Dendritic cell treated with granulocyte-macrophage colony-stimulating factor and Interleukin-4, amounts not matched to agents 40 ng/mL and 50 ng/mL, for 4 days (primary cell): Measurements from ENCODE around the gene FAM135A.
"Not testable (repeated sequence)": the region's sequence is repeated elsewhere in the genome, so short reads cannot be mapped to it uniquely, and the experiment has no call there.

Experiments used
- H3K27ac Mint-ChIP-seq: one replicate; pipeline ENCODE4 v1.8.0; 2022; ENCODE audit warnings: mild to moderate bottlenecking, mixed read lengths
- H3K27me3 Mint-ChIP-seq: one replicate; pipeline ENCODE4 v1.8.0; 2022; ENCODE audit warnings: mild to moderate bottlenecking, mixed read lengths
- H3K36me3 Mint-ChIP-seq: one replicate; pipeline ENCODE4 v1.8.0; 2022; ENCODE audit warnings: low read depth, mixed read lengths
- H3K4me1 Mint-ChIP-seq: one replicate; pipeline ENCODE4 v1.8.0; 2022; ENCODE audit warnings: low read depth, mixed read lengths
- H3K4me3 Mint-ChIP-seq: one replicate; pipeline ENCODE4 v1.8.0; 2022; ENCODE audit warnings: mild to moderate bottlenecking, moderate library complexity, mixed read lengths
- H3K9me3 Mint-ChIP-seq: one replicate; pipeline ENCODE4 v1.8.0; 2022; ENCODE audit warnings: mixed read lengths
- intact Hi-C: fragments of 100-400 bp; cut with micrococcal nuclease; formaldehyde crosslinking; loops from one replicate; pipeline ENCODE4 v1.15.0; 2022

The FAM135A gene

GRCh38 chr6:70411542-70412251 lies 1.6 kb upstream of the FAM135A start:
- Mint-ChIP-seq H3K9me3 (no peaks in the 10 kb centered on the region), H3K4me1 (peaks cover 33% of the 10 kb centered on the region), H3K27me3 (peaks cover 9% of the 10 kb centered on the region), H3K4me3 (peak overlapping the region; percentile 15), H3K27ac (no peak overlapping the region), H3K36me3 (peaks cover 24% of the 10 kb centered on the region)
- intact Hi-C loops = loop anchor here (5.0 to 10.0 kb wide), 3 partner anchors 153 to 614 kb away; partner anchors contain the start of genes LMBRD1 and SDHAF4

GRCh38 chr6:70412252-70413113 lies 825 bp upstream of the FAM135A start:
- Mint-ChIP-seq H3K9me3 (no peaks in the 10 kb centered on the region), H3K36me3 (peaks cover 24% of the 10 kb centered on the region), H3K27me3 (peaks cover 5% of the 10 kb centered on the region), H3K4me1 (peaks cover 33% of the 10 kb centered on the region), H3K27ac (peak overlapping the region; percentile 82), H3K4me3 (peak overlapping the region; percentile 97)
- intact Hi-C loops = loop anchor here (5.0 to 10.0 kb wide), 3 partner anchors 152 to 615 kb away; partner anchors contain the start of genes LMBRD1 and SDHAF4

- H3K9me3 Mint-ChIP-seq = no peaks in the 10 kb centered on the region
- H3K27ac Mint-ChIP-seq = peak overlapping the region; percentile 82
- H3K4me1 Mint-ChIP-seq = peaks cover 32% of the 10 kb centered on the region
- intact Hi-C loops = loop anchor here (2.0 to 10.0 kb wide), 4 partner anchors 151 to 617 kb away; partner anchors contain the start of genes LMBRD1 and SDHAF4
- H3K36me3 Mint-ChIP-seq = peaks cover 31% of the 10 kb centered on the region
- no peaks in the 10 kb centered on the region for H3K27me3 Mint-ChIP-seq
- peak overlapping the region; percentile 97 for H3K4me3 Mint-ChIP-seq
Observed at GRCh38 chr6:70413992-70414494, 735 bp downstream of the FAM135A start.

GRCh38 chr6:70414813-70415212 lies 1.5 kb downstream of the FAM135A start:
- intact Hi-C loops = loop anchor here (2.0 to 10.0 kb wide), 4 partner anchors 150 to 618 kb away; partner anchors contain the start of genes LMBRD1 and SDHAF4
- Mint-ChIP-seq H3K27me3 (no peaks in the 10 kb centered on the region), H3K27ac (peak overlapping the region; percentile 32), H3K9me3 (no peaks in the 10 kb centered on the region), H3K4me1 (peaks cover 27% of the 10 kb centered on the region), H3K36me3 (peaks cover 38% of the 10 kb centered on the region), H3K4me3 (peak overlapping the region; percentile 97)

- Mint-ChIP-seq H3K4me3 (no peak overlapping the region), H3K27me3 (no peaks in the 10 kb centered on the region), H3K36me3 (peaks cover 38% of the 10 kb centered on the region), H3K4me1 (peaks cover 27% of the 10 kb centered on the region), H3K9me3 (no peaks in the 10 kb centered on the region), H3K27ac (peak overlapping the region; percentile 32)
- intact Hi-C loops = loop anchor here (2.0 to 10.0 kb wide), 2 partner anchors 150 to 254 kb away; partner anchors contain the start of gene SDHAF4
Observed at GRCh38 chr6:70415247-70415646, 1.9 kb downstream of the FAM135A start.

GRCh38 chr6:70415660-70416059 lies 2.4 kb downstream of the FAM135A start:
- H3K27me3 Mint-ChIP-seq = no peaks in the 10 kb centered on the region
- intact Hi-C loops = loop anchor here (2.0 to 10.0 kb wide), 2 partner anchors 149 to 253 kb away; partner anchors contain the start of gene SDHAF4

GRCh38 chr6:70421509-70421908 lies 8.2 kb downstream of the FAM135A start:
- Mint-ChIP-seq H3K4me1 (peaks cover 13% of the 10 kb centered on the region), H3K4me3 (no peak overlapping the region), H3K9me3 (no peaks in the 10 kb centered on the region), H3K27me3 (no peaks in the 10 kb centered on the region), H3K36me3 (peaks cover 19% of the 10 kb centered on the region), H3K27ac (no peak overlapping the region)
- intact Hi-C loops = no loop called here

More at GRCh38 chr6:70415660-70416059, 2.4 kb downstream of the FAM135A start:
- H3K9me3 Mint-ChIP-seq = no peaks in the 10 kb centered on the region
- H3K27ac Mint-ChIP-seq = no peak overlapping the region
- no peak overlapping the region for H3K4me3 Mint-ChIP-seq
- peaks cover 38% of the 10 kb centered on the region for H3K36me3 Mint-ChIP-seq
- H3K4me1 Mint-ChIP-seq = peaks cover 27% of the 10 kb centered on the region

GRCh38 chr6:70423189-70424134 lies 10.2 kb downstream of the FAM135A start:
- intact Hi-C loops = no loop called here
- H3K9me3 Mint-ChIP-seq = no peaks in the 10 kb centered on the region
- no peak overlapping the region for H3K4me3 Mint-ChIP-seq
- peaks cover 15% of the 10 kb centered on the region for H3K36me3 Mint-ChIP-seq
- peaks cover 11% of the 10 kb centered on the region for H3K4me1 Mint-ChIP-seq
- no peak overlapping the region for H3K27ac Mint-ChIP-seq
- H3K27me3 Mint-ChIP-seq = no peaks in the 10 kb centered on the region

GRCh38 chr6:70424291-70424690 lies 11.0 kb downstream of the FAM135A start:
- Mint-ChIP-seq H3K36me3 (peaks cover 17% of the 10 kb centered on the region), H3K4me1 (peaks cover 11% of the 10 kb centered on the region), H3K27me3 (no peaks in the 10 kb centered on the region), H3K9me3 (no peaks in the 10 kb centered on the region), H3K4me3 (no peak overlapping the region), H3K27ac (no peak overlapping the region)
- intact Hi-C loops = no loop called here

- Mint-ChIP-seq H3K4me1 (no peaks in the 10 kb centered on the region), H3K9me3 (peaks cover 9% of the 10 kb centered on the region), H3K4me3 (no peak overlapping the region), H3K27me3 (no peaks in the 10 kb centered on the region), H3K27ac (no peak overlapping the region), H3K36me3 (peaks cover 48% of the 10 kb centered on the region)
- intact Hi-C loops = no loop called here
Observed at GRCh38 chr6:70436320-70436719, 23.0 kb downstream of the FAM135A start.

GRCh38 chr6:70445001-70445400 lies 31.7 kb downstream of the FAM135A start:
- H3K9me3 Mint-ChIP-seq = peaks cover 22% of the 10 kb centered on the region
- H3K27ac Mint-ChIP-seq = no peak overlapping the region
- H3K4me3 Mint-ChIP-seq = no peak overlapping the region
- no peaks in the 10 kb centered on the region for H3K27me3 Mint-ChIP-seq
- H3K4me1 Mint-ChIP-seq = no peaks in the 10 kb centered on the region
- peaks cover 41% of the 10 kb centered on the region for H3K36me3 Mint-ChIP-seq
- intact Hi-C loops = no loop called here

GRCh38 chr6:70447343-70448070 lies 34.2 kb downstream of the FAM135A start:
- H3K4me3 Mint-ChIP-seq, intact Hi-C loops, H3K4me1 Mint-ChIP-seq, H3K27ac Mint-ChIP-seq, H3K27me3 Mint-ChIP-seq: not testable (repeated sequence)
- Mint-ChIP-seq H3K36me3 (peaks cover 37% of the 10 kb centered on the region), H3K9me3 (peaks cover 22% of the 10 kb centered on the region)
